Caki2 (cell line): ENCODE results near the gene BABAM2. TPM values are rescaled to one million over a fixed set of nuclear protein-coding genes. Genes with fewer than 3 reads are reported as not detected.
A peak's percentile ranks its signal among the peaks of the same experiment; 100 is the strongest.
"Not testable (repeated sequence)": the region's sequence is repeated elsewhere in the genome, so short reads cannot be mapped to it uniquely, and the experiment has no call there.

Experiments used
- DNase-seq: peaks from one replicate; pipeline ENCODE4 v3.0.0-alpha.2; 2015; ENCODE audit warnings: low read depth
- in situ Hi-C: cut with HindIII; loops from 2 replicates; pipeline ENCODE4 v1.10.0; 2016; ENCODE audit warnings: low sequenced_read_pairs, low pct_unique_long_range_greater_than_20kb, mixed read lengths
- total RNA-seq: library from RNA; depleted of rRNA; stranded (reverse); fragments of >200 nt; shearing (Covaris generic); gene quantifications from 2 replicates; pipeline ENCODE4 v1.2.3, GENCODE V29; 2014; ENCODE audit warnings: low replicate concordance

Gene BABAM2
- total RNA-seq, 1 experiment from 2014 or later, result 47.4 TPM

DNA sequence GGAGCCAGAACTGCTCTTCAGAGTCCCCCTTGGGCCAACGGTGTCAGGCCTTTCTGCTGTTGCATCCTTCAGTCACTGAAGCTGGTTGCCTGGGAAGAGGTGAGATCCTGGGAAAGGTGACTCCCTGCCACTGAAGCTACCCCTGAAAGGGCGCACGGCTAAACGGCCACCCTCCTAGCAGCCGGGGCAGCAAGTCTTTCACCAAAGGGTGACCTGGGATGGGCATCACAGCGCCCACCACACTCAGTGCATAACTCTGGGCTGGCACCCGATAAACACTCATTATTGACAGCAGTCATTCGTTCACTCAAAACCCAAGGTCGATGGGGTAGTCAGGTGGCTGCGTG, 475.6 kb downstream of the BABAM2 start:
- no peak for DNase-seq
- in situ Hi-C loops, result no loop called here

GRCh38 chr2:28366496-28367282, 476.2 kb downstream of the BABAM2 start:
- peak; percentile 23 for DNase-seq
- in situ Hi-C loops, result no loop called here

GRCh38 chr2:28367667-28368356, 477.3 kb downstream of the BABAM2 start:
- no peak for DNase-seq
- in situ Hi-C loops, result no loop called here

DNA sequence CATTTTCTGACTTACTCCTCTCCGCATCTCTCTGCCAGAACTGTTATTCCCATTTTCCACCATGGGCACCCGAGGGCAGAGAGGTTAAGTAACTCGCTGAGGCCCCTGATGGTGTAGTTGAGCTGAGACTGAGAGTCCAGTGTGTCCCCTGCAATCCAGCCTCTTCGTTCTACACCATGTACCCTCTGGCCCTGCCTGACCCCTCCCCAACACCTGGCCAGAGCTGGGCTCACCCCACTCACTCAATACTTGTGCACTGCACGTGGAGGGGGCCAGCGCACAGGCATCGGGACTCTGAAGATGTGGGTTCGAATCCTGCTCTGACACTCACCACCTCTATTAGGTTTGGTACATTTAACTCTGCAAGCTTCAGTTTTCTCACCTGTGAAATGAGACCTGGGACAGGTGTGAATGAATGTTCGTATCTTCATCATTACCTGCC, 477.8 kb downstream of the BABAM2 start:
- in situ Hi-C loops, result no loop called here

DNA sequence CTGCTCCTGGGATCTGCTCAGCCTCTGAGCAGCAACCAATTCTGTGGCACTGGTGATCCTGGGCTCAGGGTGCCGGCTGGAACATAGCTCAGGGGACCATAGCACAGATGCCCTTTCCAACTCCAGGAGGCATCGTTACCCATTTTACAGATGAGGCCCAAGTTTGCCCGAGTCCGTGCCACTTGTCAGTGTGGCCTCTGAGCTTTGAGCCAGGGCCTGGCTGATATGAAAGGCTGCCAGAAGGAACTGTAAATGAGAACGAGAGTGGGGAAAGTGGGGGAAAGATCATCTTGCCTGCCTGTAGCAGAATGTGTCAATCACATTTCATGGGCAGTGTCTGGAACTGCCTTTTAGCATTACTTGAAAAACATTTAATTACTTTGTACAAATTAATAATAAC, 478.8 kb downstream of the BABAM2 start:
- no peak for DNase-seq
- in situ Hi-C loops, result no loop called here

More for the DNA sequence above, 477.8 kb downstream of the BABAM2 start:
- DNase-seq, result no peak

DNA sequence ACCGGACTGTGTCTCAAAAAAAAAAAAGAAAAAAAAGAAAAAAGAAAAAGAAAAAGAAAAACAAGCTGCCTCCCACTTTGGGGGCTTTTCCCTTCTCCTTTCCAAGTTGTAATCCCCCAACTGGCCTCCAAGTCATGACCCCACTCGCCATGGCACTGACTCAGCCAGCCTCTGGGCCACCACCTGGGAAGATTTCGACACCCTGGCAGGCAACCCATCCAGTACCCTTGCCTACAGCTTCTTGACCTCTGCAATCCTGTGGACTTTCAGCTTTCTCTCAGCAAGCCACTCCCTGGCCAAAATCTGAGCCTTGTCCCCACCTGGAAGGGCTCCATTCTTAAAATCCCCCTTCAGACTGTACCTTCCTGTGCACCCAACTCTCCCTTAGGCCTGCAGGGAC, 479.8 kb downstream of the BABAM2 start:
- no peak for DNase-seq
- in situ Hi-C loops, result no loop called here

DNA sequence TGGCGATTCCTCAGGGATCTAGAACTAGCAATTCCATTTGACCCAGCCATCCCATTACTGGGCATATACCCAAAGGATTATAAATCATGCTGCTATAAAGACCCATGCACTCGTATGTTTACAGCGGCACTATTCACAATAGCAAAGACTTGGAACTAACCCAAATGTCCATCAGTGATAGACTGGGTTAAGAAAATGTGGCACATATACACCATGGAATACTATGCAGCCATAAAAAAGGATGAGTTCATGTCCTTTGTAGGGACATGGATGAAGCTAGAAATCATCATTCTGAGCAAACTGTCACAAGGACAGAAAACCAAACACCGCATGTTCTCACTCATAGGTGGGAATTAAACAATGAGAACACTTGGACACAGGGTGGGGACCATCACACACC, 481.2 kb downstream of the BABAM2 start:
- in situ Hi-C loops, DNase-seq: not testable (repeated sequence)

- in situ Hi-C loops, result no loop called here
Observed at GRCh38 chr2:28373854-28374253, 483.3 kb downstream of the BABAM2 start.

GRCh38 chr2:28374331-28374730, 483.8 kb downstream of the BABAM2 start:
- no peak for DNase-seq
- in situ Hi-C loops, result no loop called here

More at GRCh38 chr2:28373854-28374253, 483.3 kb downstream of the BABAM2 start:
- DNase-seq, result no peak

- in situ Hi-C loops, result no loop called here
- no peak for DNase-seq
Observed at GRCh38 chr2:28375236-28375635, 484.7 kb downstream of the BABAM2 start.

GRCh38 chr2:28375742-28376631, 485.5 kb downstream of the BABAM2 start:
- no peak for DNase-seq
- in situ Hi-C loops, result no loop called here

- no peak for DNase-seq
- in situ Hi-C loops, result no loop called here
Observed at GRCh38 chr2:28377195-28377816, 486.8 kb downstream of the BABAM2 start.

DNA sequence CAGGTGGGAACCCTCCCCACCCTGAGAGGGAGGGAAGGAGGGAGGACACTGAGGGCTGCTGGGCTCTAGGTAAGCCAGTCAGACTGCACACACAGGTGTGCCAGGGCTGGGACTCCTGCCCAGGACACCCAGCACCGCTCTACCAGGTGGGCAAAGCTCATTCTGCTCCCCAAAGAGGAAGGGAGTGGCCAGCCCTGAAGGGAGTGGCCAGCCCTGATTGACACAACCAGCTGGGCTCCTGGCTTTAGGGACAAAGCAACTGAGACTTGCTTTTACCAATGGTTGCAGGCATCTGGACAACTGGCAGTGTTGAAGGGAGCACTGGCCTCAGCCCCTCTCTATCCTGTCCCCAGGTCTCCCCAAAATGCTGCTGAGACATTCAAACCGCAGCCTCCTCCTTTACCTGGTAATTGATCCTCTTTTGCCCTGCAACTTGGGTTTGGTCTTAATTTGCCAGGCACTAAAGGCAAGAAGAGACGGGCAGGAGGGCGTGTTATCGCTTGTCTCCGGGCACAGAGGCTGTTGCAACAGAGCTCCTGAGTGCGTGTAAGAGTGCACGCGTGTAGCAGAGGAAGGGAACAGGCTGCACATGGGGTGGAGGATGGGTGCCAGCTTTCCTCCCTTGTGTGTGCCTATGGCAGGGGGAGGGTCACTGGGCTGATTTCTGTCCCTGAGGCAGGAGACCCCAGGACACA, 487.6 kb downstream of the BABAM2 start:
- in situ Hi-C loops, result no loop called here

GRCh38 chr2:28378679-28379584, 488.4 kb downstream of the BABAM2 start:
- in situ Hi-C loops, result no loop called here
- no peak for DNase-seq

More for the DNA sequence above, 487.6 kb downstream of the BABAM2 start:
- DNase-seq, result no peak

GRCh38 chr2:28380219-28380618, 489.7 kb downstream of the BABAM2 start:
- DNase-seq, result no peak
- in situ Hi-C loops, result no loop called here

DNA sequence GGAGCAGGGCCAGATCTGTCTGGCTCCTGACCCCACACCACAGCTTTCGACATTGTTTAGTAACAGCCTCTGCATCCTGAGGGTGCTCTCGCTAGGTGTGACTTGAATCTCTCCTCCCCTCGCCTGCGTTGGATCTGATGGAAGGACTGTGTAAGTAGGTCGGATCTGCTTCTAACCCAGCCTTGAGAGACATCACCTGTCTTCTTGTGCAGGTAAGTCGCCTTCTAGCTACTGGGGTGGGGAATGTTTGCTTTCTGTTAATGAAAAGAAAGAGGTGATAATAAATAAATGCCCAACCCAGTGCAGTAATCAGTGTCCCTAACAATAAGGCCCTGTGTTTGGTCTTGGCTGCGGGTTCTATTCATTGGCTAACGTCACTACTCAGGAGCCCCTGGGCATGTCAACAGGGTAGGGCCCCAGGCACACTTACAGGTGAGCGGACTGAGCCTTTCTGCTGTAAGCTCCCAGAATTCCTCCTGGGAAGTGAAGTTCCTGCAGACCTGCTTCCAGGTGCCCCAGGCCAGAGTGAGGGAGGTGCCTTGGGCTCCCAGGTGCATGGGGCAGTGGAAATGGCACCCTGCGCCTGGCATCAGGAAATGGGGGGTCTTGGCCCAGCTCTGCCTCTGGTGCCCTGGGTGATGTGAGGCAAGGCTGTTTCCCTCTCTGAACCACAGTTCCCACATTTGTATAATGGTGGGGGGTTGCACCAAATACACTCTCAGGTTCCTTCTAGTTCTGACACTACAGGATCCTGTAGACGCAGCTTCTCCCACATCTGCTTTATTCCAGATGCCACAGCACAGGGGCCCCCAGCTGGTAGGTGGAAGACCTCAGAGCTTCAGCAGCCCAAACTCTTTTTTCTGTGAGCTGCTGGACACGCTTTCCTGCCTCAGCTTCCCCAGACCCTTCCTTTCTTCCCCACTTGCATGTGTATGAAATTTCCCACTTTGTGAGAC, 491.0 kb downstream of the BABAM2 start:
- in situ Hi-C loops, result no loop called here
- no peak for DNase-seq
